NCI-H446 (cell line): Measurements from ENCODE around the gene ZFYVE21.
"Not testable (repeated sequence)": the region's sequence is repeated elsewhere in the genome, so short reads cannot be mapped to it uniquely, and the experiment has no call there.

Source experiments
- DNase-seq, 2 experiments: peaks; one replicate each; lab custom pipeline; 2025; lab: John Stamatoyannopoulos, UW

ZFYVE21 gene

DNA sequence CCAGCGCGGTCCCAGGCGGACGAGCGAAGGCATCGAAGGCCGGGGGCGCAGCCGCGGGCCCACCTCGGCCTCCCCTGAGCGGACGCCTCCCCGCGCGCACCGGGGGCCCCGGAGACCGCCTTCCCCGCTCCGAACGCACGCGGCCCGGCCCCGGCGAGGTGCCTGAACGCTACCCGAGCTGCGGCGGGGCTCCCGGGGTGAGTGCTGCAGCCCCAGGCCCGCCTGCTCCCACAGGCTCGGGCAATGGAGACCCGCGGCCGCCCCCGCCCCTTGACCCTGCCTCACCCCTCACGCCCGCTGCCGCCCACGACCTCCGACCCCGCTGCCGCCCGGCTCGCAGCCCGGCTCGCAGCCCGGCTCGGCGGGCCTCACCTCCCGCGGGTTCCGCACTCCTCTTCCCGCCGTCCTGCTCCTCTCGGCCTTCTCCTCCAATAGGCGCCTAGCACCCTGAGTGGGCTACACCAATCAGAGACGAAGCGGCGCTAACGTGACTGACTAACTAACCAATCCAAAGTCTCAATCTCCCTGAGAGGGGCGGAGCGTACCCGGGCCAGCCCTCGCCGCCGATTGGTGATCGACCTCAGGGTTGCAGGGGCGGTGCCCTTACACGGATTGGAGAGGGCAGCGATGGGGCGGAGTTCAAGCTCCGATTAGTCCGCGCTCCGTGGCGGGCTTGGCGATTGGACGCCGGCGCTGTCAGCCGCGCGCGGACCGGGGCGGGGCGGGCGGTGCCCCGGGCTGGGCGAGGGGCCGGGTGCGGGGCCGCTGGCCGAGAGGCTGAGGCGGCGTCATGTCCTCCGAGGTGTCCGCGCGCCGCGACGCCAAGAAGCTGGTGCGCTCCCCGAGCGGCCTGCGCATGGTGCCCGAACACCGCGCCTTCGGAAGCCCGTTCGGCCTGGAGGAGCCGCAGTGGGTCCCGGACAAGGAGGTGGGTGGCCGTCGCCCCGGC, at the start of gene ZFYVE21, which contains the start of gene XRCC3:
Gene ZFYVE21, plus strand, starts transcription at position 759 of the 949 bp plus-strand sequence. Its CDS starts 32 bp downstream, at position 791.
Gene XRCC3, minus strand, starts transcription at position 400 of the 949 bp plus-strand sequence. CDS start 4,364 bp downstream, outside the sequence.
- DNase-seq: peak; percentile 100

DNA sequence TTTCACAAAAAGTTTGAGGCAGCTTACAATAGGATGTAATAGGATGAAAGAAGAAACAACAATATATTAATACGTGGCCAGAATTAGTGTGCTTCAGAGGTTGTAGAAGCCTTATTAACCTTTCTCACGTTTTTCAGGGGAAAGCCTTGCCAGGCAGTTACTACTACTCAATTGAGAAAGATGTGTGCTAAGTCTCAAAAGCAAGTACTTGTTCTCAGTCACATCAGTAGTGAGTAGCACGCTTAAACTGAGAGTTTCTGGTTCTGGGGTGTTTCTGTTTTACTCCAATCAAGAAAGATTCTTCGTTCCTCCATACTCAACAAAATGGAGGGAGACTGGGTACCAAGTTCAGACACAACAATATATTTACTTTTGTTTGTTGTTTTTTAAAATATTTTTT, 47.9 kb upstream of the ZFYVE21 start:
- no peak for DNase-seq

DNA sequence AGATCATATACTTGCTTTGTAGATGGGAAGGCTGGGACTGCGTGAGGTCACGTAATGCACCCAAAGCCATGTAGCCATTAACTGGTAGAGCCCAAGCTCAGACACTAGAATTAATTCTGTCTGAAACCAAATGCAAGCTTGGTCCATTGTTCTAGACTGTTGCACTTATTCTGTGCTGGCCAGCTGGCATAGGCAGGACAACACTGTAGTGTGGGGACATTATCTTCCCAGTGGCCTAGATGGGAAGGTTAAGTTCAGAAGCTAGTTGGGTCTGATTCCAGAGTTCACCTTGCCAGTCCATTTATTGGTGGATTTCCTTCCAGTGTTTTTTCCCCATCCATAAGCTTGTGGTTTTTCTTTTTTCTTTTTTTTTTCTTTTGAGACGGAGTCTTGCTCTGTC, 47.5 kb upstream of the ZFYVE21 start:
- DNase-seq: no peak

DNA sequence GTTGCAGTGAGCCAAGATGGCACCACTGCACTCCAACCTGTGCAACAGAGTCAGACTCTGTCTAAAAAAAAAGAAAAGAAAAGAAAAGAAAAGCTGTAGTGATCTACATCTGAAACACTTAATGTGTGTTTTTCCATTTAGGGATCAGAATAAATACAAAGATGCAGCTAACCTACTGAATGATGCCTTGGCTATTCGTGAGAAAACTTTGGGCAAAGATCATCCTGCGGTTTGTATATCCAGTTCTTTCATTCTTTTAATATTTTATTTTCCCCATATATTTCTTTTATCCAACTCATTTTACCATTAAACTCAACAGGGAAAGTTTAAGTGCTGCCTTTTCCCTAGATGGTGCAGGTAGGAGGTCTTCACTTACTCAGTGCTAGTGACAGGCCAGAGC, 46.2 kb upstream of the ZFYVE21 start:
- no peak for DNase-seq

DNA sequence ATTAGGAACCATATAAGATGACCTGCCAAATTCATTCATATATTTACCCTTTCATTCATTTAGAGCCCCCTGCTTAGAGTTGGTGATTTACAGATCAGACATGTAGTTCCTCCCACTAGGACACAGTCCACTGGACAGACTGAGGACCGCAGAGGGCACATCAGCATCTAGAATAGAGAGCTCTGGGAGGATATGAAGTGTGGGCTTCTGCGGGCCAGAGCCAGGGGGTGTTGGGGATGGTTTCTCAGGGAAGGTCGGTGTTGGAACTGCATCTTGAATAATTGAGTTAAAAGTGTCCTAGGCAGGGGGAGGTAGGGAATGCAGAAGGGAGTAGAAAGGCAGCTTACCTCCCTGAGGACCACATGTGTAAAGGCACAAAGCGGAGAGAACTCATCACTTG, 43.7 kb upstream of the ZFYVE21 start:
- no peak for DNase-seq

DNA sequence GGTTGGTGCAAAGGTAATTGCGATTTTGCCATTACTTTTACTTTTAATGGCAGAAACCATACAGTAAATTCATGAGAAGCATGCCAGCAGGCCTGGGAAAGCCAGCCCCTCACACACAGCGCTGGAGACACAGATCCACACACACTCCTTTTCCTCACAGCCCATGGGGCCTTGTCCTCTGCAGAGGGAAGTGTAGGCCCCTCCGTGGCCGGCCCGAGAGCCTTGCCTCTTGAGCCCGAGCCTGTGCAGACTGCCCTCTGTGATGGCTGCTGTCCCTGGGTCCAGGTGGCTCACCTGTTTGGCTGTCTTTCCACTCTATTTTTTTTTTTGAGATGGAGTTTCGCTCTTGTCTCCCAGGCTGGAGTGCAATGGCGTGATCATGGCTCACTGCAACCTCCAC, 39.7 kb upstream of the ZFYVE21 start:
- DNase-seq: no peak

DNA sequence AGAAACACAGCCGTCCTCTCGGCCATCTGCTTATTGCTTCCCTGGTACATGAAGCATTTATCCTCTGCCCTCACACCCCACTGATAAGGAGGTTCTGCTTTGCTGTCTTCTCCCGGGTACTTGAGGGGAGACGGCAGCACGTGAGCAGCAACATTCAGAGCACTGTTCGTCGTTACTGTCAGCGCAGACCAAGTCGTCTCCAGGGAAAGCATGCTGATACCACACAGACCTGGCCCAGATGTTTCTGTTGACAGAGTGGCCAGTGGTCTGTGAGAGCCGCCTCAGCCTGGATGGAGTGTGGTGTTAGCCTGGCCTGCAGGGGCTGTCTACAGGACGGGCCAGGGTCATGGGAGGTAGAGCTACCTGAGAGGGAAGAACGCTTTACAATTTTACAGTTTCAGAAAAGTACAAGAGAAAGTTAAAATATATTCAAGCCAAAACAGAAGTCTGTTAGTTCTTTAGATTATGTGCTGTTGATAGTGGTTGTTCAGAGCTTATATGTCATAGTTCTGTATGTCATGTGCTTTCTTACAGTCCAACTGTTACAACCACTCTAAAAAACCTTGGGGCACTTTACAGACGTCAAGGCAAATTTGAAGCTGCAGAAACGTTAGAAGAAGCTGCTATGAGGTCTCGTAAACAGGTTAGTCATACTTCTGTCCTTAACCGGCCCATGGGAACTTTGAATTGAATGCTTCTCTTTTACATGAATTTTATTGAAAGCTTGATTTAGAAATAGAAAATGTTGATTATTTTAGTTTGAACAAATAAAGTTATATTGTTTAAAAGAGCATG, 38.5 kb upstream of the ZFYVE21 start:
- no peak for DNase-seq

DNA sequence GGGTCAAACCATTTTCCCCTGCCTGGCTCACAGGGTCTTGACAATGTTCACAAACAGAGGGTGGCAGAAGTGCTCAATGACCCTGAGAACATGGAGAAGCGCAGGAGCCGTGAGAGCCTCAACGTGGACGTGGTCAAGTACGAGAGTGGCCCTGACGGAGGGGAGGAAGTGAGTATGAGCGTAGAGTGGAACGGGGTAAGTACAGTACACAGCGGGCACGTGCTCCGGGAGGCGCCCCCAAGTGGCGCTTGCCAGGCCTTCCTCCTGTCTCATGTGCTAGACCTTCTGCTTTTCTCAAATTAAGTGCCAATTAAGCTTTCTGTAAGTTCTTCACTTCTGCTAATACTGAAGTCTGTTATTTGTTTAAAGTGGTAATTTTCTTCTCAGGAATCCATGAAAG, 36.3 kb upstream of the ZFYVE21 start:
- no peak for DNase-seq

DNA sequence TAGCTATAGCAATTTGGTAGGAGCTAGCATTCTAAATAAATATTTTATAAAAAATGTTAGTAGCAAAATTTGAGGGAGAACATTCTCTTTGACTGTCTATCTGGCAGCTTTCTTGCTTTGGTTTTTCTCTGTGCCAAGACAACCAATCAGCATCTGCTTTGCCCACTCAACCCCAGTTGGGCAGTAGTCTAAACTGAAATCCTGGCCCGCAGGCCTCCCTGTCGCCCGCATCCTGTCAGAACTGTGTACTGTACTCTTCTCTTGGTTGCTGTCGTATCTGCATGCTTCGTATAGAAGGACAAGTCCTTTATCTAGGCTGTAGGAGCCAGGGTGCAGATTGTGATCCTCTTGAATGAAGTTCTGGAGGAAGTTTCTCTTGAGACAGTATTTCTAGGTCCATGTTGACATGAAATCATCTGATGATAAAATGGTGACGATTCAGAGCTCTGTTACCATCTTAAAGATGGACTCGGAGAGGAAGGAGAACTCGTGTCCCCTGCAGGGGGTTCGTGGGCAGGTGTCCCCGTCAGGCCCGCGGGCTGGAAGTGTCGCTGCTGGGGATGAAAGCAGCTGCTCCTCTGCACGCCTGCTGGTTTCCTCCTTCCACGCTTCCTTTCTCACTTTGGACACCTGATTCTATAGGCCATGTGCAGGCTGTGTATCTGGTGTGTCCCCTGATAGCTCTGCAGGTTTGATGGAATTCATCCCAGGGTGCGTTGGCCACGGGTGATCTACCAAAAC, 34.9 kb upstream of the ZFYVE21 start:
- no peak for DNase-seq

DNA sequence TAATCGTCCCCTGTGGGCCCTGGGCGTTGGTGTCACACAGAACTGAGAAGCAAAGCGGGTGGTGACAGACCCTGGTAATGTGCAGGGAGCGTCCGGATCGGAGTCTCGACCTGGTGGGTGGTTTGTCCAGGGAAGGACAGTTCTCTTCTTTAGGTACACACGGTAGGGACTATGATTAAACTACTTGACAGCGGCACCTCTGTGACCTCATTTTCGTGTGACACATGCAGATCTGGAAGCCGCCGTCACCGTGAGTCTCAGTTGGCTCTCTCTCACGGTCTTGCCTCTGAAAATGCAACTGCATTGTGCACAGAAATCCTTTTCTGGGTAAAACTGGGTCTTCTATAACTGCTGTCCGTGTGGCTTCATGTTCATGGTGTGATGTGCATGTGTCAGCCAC, 32.5 kb upstream of the ZFYVE21 start:
- no peak for DNase-seq

DNA sequence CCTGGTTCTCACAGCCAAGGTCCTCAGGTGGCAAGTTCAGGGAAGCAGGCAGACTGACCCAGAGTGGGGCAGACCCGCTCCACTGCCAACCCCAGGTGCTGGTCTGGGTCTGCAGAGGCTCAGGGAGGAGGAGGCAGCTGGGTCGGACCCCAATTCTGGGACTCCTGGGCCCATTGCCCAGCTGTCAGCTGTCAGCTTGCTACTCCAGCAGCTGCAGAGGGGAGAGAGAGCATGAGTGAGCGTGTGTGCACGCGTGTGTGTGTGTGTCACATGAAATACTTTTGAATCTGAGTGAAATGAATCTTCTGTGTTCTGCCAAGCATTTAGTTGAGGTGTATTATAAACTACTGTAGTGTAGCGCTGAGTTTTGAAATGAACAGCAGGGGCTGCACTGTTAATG, 31.1 kb upstream of the ZFYVE21 start:
- no peak for DNase-seq

DNA sequence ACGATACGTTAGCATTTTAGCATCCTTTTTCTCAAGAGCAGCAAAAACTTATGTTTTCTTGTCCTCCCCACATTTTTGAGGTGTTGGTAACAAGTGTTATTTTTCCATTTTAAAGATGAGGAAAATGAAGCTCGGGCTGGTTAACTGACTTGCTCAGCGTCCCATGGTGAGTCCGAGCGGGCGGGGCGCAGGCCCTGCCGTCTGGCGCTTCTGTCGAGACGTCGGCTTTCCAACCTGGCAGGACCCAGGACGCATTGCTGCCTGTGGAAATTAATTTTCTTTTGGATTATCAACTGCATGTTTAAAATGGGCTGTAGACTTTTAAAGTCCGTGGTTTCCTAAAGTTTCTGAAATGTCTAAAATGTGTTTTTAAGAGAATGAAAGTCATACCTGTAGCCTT, 30.7 kb upstream of the ZFYVE21 start:
- DNase-seq: no peak

DNA sequence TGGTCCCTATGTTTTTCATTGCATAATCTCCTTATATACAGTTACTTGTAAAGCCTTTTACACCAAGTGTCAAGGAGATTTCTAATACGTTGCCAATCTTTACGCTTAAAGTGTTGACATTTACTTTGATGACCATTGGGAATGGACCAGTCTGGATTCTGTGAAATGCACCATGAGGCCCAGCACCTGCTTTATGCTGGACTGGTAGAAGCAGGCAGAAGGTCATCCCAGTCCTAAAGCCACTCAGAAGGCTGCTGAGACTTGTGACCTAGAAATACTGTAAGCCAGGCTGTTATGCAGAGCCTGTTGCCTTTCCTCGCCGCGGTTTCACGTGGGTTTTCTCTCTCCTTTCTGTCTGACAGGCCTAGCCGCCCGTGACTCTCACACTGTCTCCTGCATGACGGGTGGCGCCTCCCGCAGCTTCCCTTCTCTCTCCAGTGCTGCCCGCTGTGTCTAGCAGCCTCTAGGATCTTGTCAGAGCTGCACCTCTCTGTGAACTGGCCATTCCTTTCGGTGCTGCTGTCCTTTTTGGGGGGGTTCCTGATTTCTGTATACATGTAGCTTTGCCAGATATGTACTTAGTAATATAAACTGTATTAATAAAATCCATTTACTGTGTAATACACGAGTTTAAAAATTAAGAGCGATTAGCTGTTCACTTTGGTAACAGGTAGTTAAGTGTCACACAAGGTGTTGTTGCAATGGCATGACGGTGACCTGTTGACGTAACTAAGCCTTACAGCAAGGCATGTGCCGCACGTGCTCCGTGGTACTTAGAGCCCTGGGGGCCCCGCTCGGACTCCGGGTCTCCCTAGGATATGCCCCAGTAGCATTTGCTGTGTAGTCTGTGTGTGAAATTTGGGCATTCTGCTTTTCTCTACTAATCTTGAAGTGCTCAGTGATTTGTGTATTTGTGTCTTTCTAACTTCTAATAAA, 30.1 kb upstream of the ZFYVE21 start:
- no peak for DNase-seq

DNA sequence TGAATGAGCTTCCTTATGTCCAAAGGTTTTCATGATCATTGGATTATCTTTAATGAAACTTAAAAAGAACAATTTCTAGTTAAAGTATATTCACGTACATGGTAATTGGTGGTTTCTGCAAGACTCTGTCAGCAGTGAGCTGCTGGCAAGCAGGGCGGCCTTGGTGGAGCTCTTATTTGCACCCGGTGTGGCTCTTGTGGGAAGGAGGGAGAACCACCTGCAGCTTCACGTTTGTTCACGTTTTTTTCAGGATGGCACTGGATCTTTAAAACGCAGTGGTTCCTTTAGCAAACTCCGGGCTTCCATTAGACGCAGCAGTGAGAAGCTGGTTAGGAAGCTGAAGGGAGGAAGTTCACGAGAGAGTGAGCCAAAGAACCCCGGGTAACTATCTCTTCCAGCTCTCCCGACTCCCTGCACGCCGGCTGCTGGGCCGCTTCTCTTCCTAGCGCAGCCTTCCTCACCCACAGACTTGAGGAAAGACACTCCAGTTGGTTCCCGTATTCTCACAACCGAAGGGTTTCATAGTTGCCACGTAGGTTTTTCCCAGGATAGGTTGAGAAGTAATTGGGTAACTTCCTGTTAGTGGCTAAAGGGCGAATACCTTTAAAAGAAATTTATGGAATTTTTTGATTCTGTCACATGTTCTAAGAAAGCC, 28.7 kb upstream of the ZFYVE21 start:
- no peak for DNase-seq

DNA sequence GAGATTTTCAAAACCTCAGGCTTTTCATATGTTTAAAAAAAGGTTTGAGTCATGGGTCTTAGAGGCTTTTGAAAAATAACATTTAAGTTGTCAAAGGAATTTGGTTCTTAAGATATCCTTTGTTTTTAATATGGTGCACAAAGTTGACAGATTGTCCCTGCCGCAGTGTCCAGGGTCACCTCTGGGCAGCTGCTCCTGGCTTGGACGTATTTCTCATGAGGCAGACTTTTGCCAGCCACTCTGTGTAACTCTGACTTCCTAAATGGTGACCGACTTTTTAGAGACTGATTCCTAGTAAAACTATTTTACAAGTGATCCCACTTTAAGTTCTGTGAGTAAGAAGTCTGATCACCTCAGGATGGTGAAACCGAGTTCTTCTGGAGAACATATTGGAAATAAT, 27.9 kb upstream of the ZFYVE21 start:
- no peak for DNase-seq

DNA sequence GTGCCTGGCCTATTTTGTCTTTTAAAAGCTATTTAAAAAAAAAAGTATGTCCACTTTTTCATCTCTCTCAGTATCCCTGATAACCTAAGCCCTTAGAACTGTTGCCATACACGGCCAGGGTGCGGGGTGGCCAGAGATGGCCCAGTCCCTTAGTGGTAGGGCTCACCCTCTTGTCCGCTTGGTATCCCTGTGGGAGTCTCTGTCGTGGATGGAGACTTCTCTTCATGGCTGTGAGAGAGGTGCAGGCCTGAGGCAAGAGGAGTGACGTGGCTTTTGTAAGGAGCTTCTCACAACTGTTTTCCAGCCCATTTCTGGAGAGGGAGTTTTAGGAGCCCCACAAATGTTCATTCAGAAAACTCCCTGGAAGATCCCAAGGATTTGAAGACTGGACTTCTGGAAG, 27.2 kb upstream of the ZFYVE21 start:
- DNase-seq: no peak

DNA sequence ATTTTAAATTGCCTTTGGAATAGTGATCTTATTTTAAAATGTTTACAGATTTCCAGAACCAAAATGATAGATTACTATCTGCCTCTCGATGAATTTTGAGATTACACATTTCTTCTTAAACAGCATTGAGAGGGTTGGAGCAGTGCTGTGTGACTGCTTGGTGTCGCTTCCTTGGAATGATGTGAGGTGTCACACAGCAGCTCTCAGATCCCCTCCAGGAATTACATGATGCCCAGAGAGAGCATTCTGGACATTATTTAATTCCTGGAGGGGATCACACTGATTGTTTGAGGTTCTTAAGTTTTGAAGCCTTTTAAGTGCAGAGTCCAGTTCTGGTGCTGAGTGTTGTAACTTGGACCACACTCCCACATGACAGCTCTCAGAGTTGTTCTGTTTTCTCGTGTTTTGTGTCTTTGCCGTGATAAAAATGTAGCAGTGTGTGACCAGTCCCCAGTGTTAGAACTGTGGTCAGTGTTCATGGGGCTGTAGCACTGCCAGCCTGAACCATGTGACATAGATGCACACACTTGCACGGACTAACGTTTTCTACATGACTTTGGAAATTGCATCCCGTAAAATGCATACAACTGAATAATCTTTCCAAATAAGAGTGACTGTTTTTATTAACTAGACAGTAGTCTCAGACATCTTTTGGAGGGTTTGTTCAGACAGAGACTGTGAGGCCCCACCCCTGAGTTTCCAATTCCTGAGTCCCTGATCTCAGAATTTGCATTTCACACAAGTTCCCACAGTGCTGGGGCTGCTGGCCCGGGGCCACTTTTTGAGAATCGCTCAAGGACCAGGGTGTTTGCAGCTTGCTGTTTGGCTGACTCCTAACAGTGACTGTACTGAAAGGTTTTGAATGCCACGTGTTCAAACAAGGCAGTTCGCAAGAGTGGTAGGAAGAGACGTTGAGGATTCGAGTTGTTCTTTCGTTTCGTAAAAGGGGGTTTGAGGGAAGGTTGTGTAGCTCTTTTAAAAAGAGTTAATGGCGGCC, 26.4 kb upstream of the ZFYVE21 start:
- no peak for DNase-seq

DNA sequence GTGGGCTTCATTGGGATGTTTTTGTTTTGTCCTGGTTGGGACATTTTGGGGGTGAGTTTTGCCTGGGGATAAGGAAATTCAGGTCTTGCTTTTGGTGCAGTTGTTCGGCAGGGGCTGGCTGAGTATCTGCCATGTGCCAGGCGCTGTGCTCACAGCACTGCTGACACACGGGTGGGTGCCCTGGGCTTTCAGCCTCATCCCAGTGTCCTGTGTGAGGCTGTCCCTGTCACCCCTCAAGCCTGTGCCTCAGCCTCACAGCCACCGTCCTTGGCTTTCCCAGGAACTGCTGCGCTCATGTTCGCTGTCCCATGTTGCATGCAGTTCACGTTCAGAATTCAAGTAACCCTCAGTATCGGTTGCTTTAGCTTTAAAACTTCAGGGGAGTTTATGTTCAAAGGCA, 25.3 kb upstream of the ZFYVE21 start:
- no peak for DNase-seq

DNA sequence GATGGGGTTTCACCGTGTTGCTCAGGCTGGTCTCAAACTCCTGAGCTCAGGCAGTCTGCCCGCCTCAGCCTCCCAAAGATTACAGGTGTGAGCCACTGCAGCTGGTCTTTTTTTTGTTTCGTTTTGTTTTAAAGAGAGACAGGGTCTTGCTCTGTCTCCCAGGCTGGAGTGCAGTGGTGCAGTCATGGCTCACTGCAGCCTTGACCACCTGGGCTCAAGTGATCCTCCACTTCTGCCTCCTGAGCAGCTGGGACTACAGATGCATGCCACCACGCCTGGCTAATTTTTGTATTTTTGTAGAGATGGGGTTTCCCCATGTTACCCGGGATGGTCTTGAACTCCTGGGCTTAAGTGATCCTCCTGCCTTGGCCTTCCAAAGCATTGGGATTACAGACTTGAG, 24.0 kb upstream of the ZFYVE21 start:
- DNase-seq: not testable (repeated sequence)
